Activated CD4-positive, alpha-beta T cell treated with anti-CD3 and anti-CD28 coated beads for 48 hours (primary cell): ENCODE data around the gene CEP112.

Source experiments
- DNase-seq: peaks from one replicate; pipeline ENCODE4 v3.0.0-alpha.2; 2020

The CEP112 gene

DNA sequence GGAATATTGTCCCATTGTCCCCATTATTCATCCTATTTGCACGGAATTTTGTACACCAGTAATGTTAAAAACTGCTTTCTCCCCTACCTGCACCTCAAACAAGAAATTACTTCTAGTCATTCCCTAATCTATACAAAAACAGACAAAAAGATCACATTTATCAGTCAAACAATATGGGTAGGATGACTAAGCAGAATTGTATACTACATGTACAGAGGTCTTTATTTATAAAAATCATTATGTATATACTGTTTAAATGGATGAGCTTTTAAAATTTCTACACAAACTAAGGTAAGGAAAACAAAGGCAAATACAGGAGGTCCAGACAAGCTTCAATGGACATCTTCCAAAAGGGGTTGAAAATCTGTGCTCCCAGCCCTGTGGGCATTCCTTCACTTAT is 137.7 kb downstream of the CEP112 start:
- DNase-seq, result no peak

DNA sequence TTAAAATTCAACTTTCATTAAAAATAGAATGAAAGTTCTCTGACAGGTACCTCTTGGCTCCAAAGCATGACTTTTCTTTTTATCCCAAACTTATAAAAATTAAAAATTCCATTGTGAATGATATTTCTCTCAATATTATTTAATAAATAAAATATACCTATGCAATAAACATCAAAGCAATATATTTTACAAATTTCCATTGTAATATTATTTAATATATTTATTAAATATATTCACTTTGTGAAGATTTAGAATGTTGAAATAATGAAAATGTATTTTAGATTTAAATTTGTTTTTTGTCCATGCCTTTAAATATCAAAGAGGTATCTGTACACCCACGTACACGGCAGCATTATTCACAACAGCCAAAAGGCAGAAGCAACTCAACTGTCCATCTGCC is 147.8 kb downstream of the CEP112 start:
- DNase-seq, result no peak

GRCh38 chr17:66043419-66043818 is 148.5 kb downstream of the CEP112 start:
- DNase-seq, result no peak

DNA sequence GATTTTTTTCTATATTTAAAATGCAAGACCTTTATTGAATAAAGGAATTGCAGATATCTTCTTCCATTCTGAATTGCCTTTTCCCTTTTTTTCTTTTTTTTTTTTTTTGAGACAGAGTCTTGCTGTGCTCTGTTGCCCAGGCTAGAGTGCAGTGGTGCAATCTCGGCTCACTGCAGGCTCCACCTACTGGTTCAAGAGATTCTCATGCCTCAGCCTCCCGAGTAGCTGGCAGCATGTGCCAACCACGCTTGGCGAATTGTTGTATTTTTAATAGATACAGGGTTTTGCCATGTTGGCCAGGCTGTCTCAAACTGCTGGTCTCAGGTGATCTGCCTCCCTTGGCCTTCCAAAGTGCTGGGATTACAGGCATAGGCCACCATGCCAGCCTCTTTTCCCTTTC is 151.5 kb downstream of the CEP112 start:
- DNase-seq, result no peak

DNA sequence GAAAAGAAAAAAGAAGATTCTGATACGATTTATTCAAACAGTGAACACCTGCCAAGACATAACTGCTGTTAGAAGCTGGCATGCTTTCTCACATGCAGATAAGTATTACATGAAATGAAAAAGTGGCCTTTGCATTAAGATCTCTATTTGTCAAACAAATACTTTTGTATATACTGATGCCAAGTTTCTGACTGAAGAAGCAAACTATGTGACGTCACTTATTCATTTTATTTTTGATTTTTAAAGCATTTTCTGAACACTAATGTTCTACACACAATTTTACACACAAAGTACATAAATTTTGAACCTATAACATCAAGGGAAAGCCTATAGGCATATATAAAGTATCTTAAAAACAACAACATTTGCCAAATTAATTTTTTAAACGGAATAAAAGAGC is 153.8 kb downstream of the CEP112 start:
- DNase-seq, result no peak

GRCh38 chr17:66037221-66037620 is 154.7 kb downstream of the CEP112 start:
- no peak for DNase-seq

- no peak for DNase-seq
Observed at GRCh38 chr17:66032082-66032712, 159.7 kb downstream of the CEP112 start.

DNA sequence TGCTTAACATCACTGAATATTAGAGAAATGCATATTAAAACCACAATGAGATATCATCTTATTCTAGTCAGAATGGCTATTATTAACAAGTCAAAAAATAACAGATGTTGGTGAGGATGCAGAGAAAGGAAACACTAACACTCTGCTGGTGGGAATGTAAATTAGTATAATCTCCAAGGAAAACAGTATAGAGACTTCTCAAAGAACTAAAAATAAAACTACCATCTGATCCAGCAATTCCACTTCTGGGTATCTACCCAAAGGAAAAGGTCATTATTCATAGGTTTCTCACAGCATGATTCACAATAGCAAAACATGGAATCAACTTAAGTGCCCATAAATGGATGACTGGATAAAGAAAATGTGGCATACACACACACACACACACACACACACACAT is 166.4 kb downstream of the CEP112 start:
- DNase-seq, result no peak

DNA sequence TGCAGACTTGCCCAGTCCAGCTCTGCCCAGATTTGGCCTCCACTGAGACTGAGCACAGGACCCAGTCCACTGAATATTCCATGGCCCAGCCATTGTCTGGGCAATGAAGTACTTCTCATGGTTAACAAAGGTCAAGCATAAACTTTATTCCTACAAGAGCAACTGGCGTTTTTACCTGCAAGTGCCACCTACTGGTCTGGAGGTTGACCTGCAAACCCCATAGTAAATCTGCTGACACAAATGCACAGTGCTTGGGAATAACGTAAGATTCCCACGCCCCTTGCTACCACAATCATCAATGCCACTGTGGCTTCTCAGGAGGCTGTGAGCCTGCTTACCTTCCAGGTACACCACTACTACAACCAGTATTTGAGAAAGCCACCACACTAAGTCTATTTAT is 170.2 kb downstream of the CEP112 start:
- no peak for DNase-seq

DNA sequence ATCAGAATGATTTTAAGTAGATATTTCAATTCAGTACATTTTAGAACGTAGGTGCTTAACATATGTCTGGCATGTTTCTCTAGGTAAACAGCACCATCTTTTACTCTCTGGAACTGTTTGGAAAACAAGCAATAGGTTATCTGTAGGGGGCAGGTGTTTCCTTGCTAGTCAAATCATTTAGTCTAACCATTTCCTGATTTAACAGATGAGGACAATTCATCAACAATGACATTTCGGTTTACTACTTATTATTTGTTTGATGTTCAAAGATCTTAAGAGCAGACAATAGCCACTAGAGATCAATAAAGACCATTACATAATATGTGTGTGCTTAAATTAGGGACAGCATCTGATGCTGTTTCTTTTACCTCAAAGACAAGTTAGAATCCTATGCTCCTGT is 173.1 kb downstream of the CEP112 start:
- no peak for DNase-seq

DNA sequence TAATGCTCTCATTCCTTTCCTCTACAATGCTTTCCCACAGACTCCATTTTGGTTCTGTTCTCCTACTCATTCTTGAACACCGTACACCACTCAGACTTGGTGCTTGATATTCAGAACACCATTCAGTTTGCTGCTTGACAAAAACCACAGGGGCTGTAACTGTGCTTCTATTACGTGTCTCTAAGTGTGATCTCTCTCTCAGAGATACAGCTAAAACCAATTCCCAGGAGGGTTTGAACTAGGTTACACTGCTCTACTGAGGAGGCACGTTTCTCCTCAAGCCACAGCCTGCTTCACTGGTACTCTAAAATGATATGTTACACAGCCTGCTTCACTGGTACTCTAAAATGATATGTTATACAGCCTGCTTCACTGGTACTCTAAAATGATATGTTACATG is 175.7 kb downstream of the CEP112 start:
- DNase-seq, result no peak

DNA sequence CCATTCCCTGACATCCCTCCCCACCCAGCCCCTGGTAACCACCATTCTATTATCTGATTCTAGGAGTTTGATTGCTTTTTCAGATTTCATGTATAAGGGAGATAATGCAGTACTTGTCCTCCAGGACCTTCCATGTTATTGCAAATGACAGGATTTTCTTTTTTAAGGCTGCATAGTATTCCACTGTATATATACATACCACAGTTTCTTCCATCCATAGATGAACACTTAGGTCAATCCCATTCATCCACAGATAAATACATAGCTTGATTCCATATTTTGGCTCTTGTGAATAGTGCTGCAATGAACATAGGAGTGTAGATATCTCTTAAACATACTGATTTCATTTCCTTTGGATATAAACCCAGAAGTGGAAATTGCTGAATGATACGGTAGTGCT is 183.3 kb downstream of the CEP112 start:
- DNase-seq, result no peak

DNA sequence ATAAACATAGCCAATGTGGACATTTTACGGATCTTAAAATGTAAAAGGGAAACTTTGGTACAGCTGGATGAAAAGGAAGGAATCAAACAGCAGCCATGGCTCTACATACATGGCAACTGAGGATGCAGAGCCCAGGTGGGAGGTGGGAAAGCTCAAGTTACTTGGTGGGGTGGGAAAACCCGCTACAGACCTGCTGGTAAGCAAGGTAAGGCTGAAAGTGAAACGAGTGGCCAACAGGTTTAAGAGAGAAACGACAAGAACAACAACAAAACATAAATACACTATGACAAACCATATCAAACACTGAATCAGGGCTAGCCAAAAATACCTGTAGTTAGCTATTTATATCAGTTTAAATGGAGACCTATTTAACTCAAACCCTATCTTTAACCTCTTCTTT is 185.3 kb downstream of the CEP112 start:
- DNase-seq, result no peak

DNA sequence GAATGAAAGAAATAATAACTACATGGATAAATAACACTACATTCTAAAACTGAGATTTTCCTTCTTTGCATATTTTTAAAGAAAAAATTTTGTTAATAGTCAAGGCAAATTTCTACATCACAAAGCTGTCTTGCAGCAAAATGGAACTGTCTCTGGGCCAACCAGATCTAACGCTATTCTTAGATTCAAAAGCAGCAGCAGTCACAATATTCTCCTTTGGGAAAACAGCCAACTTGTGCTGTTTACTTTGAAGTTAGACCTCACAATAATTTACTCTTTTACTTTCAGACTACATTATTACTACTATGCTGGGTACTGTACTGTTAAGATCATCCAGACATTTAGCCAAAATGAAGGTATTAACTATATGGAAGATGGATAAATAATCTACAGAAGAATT is 189.1 kb downstream of the CEP112 start:
- no peak for DNase-seq

DNA sequence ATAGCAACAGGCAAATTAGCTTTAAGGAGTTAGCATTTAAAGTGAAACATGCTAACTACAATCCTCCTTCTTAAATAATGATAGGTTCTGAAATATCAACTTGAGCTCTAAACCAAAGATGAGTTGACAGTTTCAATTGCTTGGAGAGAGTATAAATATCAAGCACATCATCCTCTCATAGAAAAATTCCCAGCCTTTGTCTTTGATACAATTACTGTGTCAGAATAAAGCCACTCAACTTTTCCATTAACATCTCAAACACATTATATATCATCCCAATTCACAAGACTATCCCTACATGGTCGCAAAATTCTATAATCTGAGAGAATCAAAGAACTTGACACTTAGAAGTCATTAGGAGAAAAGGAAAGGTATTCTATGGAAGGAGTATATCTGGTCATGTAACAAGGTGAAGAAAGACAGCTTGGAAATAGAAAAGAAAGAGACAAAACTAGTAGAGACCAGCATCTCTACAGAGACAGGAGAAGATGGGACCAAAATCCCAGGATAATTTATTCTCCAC is 189.8 kb downstream of the CEP112 start:
- no peak for DNase-seq

GRCh38 chr17:66000216-66000615 is 191.7 kb downstream of the CEP112 start:
- DNase-seq, result no peak

- DNase-seq, result no peak
Observed at GRCh38 chr17:65998675-65999074, 193.3 kb downstream of the CEP112 start.

GRCh38 chr17:65994679-65995078 is 197.3 kb downstream of the CEP112 start:
- DNase-seq, result no peak

GRCh38 chr17:65994114-65994513 is 197.8 kb downstream of the CEP112 start:
- no peak for DNase-seq

- no peak for DNase-seq
Observed at GRCh38 chr17:65990593-65990992, 201.3 kb downstream of the CEP112 start.

DNA sequence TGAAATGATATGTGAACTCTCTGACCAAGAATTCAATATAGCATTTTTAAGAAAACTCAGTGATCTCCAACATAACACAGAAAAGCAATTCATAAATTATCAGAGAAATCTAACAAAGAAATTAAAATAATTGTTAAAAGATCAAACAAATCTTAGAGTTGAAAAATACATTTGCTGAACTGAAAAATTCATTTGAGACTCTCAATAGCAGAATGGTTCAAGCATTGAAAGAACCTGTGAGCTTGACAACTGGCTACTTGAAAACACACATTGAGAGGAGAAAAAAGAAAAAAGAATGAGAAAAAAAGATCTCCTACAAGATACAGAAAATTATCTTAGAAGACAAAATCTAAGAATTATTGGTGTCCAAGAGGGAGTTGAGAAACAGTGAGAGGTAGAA is 203.5 kb downstream of the CEP112 start:
- no peak for DNase-seq

- DNase-seq, result no peak
Observed at GRCh38 chr17:65987988-65988387, 203.9 kb downstream of the CEP112 start.

DNA sequence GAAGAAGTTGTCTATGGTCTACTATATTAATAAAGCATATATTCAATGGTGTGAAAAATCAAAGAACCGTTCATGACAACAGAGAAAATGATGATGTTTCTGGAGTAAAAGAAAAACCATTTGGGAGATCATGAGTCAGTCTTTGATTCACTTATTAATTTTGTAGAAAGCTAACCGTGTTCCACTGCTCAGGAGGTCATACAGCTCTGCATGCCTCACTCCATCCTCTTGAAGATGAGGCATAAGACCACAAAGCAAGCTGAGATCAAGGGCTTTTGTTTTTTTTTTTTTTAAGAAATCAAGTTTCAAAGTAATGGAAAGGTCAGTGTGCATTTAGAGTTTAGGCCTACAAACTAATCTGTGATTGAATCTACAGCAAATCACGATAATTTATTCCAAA is 206.4 kb downstream of the CEP112 start:
- no peak for DNase-seq

GRCh38 chr17:65984299-65984698 is 207.6 kb downstream of the CEP112 start:
- DNase-seq, result no peak

GRCh38 chr17:65978871-65979270 is 213.1 kb downstream of the CEP112 start:
- no peak for DNase-seq

DNA sequence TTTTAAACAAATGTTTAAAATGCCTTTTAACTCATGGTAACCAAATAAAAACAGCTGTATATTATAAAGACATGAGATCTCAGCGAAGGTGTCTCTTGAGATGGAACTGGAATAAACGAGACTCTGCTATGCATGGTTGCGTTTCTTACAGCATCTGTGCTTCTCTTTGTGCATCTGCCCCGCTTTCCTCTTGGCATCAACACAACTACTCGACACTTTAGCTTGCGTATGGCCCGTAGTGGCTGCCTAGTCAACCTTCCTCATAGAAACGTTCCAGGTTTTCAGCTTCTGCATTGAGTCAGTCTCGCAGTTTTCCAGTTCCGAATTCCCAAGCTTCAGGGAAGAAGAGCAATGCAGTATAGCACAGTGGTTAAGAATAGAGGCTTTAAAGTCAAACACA is 214.9 kb downstream of the CEP112 start:
- DNase-seq, result no peak
